ENCODE data around the gene NME8.

Gene NME8

DNA sequence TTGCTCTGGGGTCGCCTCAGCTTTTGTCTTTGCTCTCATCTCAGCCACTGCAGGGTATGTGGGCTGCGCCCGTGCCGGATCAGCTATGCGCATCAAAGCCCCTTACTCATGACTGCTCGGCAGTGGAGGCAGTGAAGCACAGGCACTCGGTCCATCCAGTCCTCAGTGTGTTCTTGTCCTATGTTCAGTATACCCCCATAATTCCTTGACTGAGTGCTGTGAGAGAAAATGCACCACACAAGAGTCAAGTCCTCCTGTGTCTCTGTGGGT lies 99.5 kb downstream of the NME8 start:
- H3K27ac ChIP-seq, result no peak overlapping the region
- no peak for TF ChIP-seq CTCF (IDR thresholded peaks at IDR 0.05)
- no peak for TF ChIP-seq ZFX (IDR thresholded peaks at IDR 0.05; ENCODE audit: borderline replicate concordance)
